Erythroblast (primary cell): Measurements from ENCODE around the gene MORC2.

ENCODE experiments used
- GATA1 ChIP-seq: IDR thresholded peaks from 2 replicates; pipeline ENCODE4 v1.6.1; 2011; ENCODE audit warnings: low read depth, mild to moderate bottlenecking, control low read depth, low read length, moderate library complexity
- POLR2A ChIP-seq: IDR thresholded peaks from 2 replicates; pipeline ENCODE4 v1.6.1; 2011; ENCODE audit warnings: mild to moderate bottlenecking, low read length

DNA sequence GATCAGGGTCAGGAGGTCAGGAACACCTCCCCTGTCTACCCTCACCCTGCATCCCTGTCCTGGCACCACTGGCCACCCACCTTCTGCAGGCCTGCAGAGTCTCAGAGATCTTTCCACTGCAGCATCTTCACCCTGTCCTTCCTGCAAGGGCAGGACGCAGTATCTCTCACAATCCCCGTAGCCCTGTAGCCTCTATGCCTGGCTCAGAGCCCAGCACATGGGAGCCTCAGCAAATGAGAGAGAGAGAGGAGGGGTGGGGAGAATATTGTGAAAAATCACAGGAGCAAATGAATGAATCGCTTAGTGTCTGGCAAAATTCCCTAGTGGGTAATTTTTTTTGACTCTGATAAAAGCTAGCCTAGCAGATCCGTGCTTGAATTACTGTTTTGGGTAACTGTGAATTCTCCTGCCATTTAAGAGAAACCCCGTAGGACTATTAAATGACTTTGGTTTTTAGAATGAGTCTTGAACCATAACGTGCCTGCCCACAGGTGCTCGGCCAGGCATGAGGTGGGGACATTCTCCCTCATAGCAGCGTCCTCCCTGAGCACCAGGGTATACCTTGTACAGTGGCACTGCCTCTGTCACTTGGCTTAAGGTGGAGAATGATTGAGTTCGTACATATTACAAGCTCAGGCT lies 91.5 kb downstream of the MORC2 start:
- TF ChIP-seq POLR2A: no peak
- no peak for TF ChIP-seq GATA1
